ENCODE measurements around the gene ADAMTS17. TPM values are rescaled to one million over a fixed set of nuclear protein-coding genes. Genes with fewer than 3 reads are reported as not detected.

Gene ADAMTS17
- total RNA-seq, 1 experiment from 2014 or later = 7.7 TPM

- ChIA-PET POLR2A (interaction anchor here (0.7 kb wide), 1 partner anchor 23 kb away, joined by 3 read pairs; no protein-coding TSS in a partner anchor), CTCF (interaction anchor here (0.6 kb wide), 2 partner anchors 68 to 116 kb away, joined by 3 read pairs; no protein-coding TSS in a partner anchor)
- no peak for TF ChIP-seq CTCF (IDR thresholded peaks at IDR 0.05; ENCODE audit: unreplicated experiment)
- H3K27ac Mint-ChIP-seq (ENCODE audit: low read depth, unreplicated experiment) = no peak overlapping the region
- H3K9me3 Mint-ChIP-seq (ENCODE audit: unreplicated experiment) = no peaks in the 10 kb centered on the region
- no peaks in the 10 kb centered on the region for H3K4me1 Mint-ChIP-seq (ENCODE audit: insufficient read depth, unreplicated experiment)
- no peak for DNase-seq (ENCODE audit: unreplicated experiment)
- H3K4me3 Mint-ChIP-seq (ENCODE audit: unreplicated experiment) = no peak overlapping the region
- no peaks in the 10 kb centered on the region for H3K27me3 Mint-ChIP-seq (ENCODE audit: insufficient read depth, unreplicated experiment)
- intact Hi-C loops (cut with micrococcal nuclease) = no loop called here
- no peaks in the 10 kb centered on the region for H3K36me3 Mint-ChIP-seq (ENCODE audit: insufficient read depth, unreplicated experiment)
- no TSS peak for BruUV-seq (replicated peaks)
These were observed 150.6 kb downstream of the ADAMTS17 start for GRCh38 chr15:100191161-100191560.

- BruUV-seq (replicated peaks) = no TSS peak
These were observed 151.1 kb downstream of the ADAMTS17 start for GRCh38 chr15:100190675-100191074.

GRCh38 chr15:100189849-100190248 is 151.9 kb downstream of the ADAMTS17 start:
- no peak for TF ChIP-seq CTCF (IDR thresholded peaks at IDR 0.05; ENCODE audit: unreplicated experiment)
- Mint-ChIP-seq H3K9me3 (ENCODE audit: unreplicated experiment) (no peaks in the 10 kb centered on the region), H3K36me3 (ENCODE audit: insufficient read depth, unreplicated experiment) (no peaks in the 10 kb centered on the region), H3K27ac (ENCODE audit: low read depth, unreplicated experiment) (no peak overlapping the region), H3K4me3 (ENCODE audit: unreplicated experiment) (no peak overlapping the region), H3K4me1 (ENCODE audit: insufficient read depth, unreplicated experiment) (no peaks in the 10 kb centered on the region), H3K27me3 (ENCODE audit: insufficient read depth, unreplicated experiment) (no peaks in the 10 kb centered on the region)
- no TSS peak for BruUV-seq (replicated peaks)
- intact Hi-C loops (cut with micrococcal nuclease) = no loop called here
- ChIA-PET CTCF (no interaction called here), POLR2A (no interaction called here)
- DNase-seq (ENCODE audit: unreplicated experiment) = peak; percentile 23

More at GRCh38 chr15:100190675-100191074, 151.1 kb downstream of the ADAMTS17 start:
- no peak overlapping the region for H3K27ac Mint-ChIP-seq (ENCODE audit: low read depth, unreplicated experiment)
- POLR2A ChIA-PET = interaction anchor here (0.7 kb wide), 1 partner anchor 23 kb away, joined by 3 read pairs; no protein-coding TSS in a partner anchor
- H3K9me3 Mint-ChIP-seq (ENCODE audit: unreplicated experiment) = no peaks in the 10 kb centered on the region
- no peak for DNase-seq (ENCODE audit: unreplicated experiment)
- H3K4me3 Mint-ChIP-seq (ENCODE audit: unreplicated experiment) = no peak overlapping the region
- no peaks in the 10 kb centered on the region for H3K27me3 Mint-ChIP-seq (ENCODE audit: insufficient read depth, unreplicated experiment)
- TF ChIP-seq CTCF (IDR thresholded peaks at IDR 0.05; ENCODE audit: unreplicated experiment) = no peak
- H3K36me3 Mint-ChIP-seq (ENCODE audit: insufficient read depth, unreplicated experiment) = no peaks in the 10 kb centered on the region
- intact Hi-C loops (cut with micrococcal nuclease) = no loop called here
- no peaks in the 10 kb centered on the region for H3K4me1 Mint-ChIP-seq (ENCODE audit: insufficient read depth, unreplicated experiment)
- CTCF ChIA-PET = interaction anchor here (0.6 kb wide), 1 partner anchor 115 kb away, joined by 3 read pairs; no protein-coding TSS in a partner anchor

GRCh38 chr15:100189319-100189718 is 152.5 kb downstream of the ADAMTS17 start:
- no peak overlapping the region for H3K27ac Mint-ChIP-seq (ENCODE audit: low read depth, unreplicated experiment)
- DNase-seq (ENCODE audit: unreplicated experiment) = no peak
- no peaks in the 10 kb centered on the region for H3K9me3 Mint-ChIP-seq (ENCODE audit: unreplicated experiment)
- H3K36me3 Mint-ChIP-seq (ENCODE audit: insufficient read depth, unreplicated experiment) = no peaks in the 10 kb centered on the region
- no peak overlapping the region for H3K4me3 Mint-ChIP-seq (ENCODE audit: unreplicated experiment)
- no peaks in the 10 kb centered on the region for H3K27me3 Mint-ChIP-seq (ENCODE audit: insufficient read depth, unreplicated experiment)
- intact Hi-C loops (cut with micrococcal nuclease) = no loop called here
- no peak for TF ChIP-seq CTCF (IDR thresholded peaks at IDR 0.05; ENCODE audit: unreplicated experiment)
- ChIA-PET POLR2A (no interaction called here), CTCF (no interaction called here)
- H3K4me1 Mint-ChIP-seq (ENCODE audit: insufficient read depth, unreplicated experiment) = no peaks in the 10 kb centered on the region
- BruUV-seq (replicated peaks) = no TSS peak

Data from MCF 10A (cell line).